Germinal center (tissue), 1 donor: ENCODE measurements around the gene NUDT17.
"Not testable (repeated sequence)": the region's sequence is repeated elsewhere in the genome, so short reads cannot be mapped to it uniquely, and the experiment has no call there.

Experiments
- DNase-seq: peaks from one replicate; pipeline ENCODE4 v3.0.0; 2012; ENCODE audit warnings: mixed read lengths, low spot score

Gene NUDT17

GRCh38 chr1:145845514-145846161 lies at the start of gene NUDT17:
Gene NUDT17 (plus strand): TSS chr1:145845630. CDS start chr1:145845641, 11 bp downstream.
- peak; percentile 88 for DNase-seq

GRCh38 chr1:145796753-145797152 lies 48.7 kb upstream of the NUDT17 start:
- no peak for DNase-seq

- no peak for DNase-seq
These were observed 45.6 kb upstream of the NUDT17 start for GRCh38 chr1:145799806-145800205.

GRCh38 chr1:145804235-145805045 lies 41.0 kb upstream of the NUDT17 start:
- no peak for DNase-seq

- no peak for DNase-seq
These were observed 40.4 kb upstream of the NUDT17 start for GRCh38 chr1:145805057-145805456.

- DNase-seq = no peak
These were observed 39.0 kb upstream of the NUDT17 start for GRCh38 chr1:145806408-145806807.

GRCh38 chr1:145806844-145807243 lies 38.6 kb upstream of the NUDT17 start:
- no peak for DNase-seq

- not testable (repeated sequence) for DNase-seq
These were observed 32.2 kb upstream of the NUDT17 start for GRCh38 chr1:145812977-145813810.

- not testable (repeated sequence) for DNase-seq
These were observed 27.3 kb upstream of the NUDT17 start for GRCh38 chr1:145818095-145818494.

GRCh38 chr1:145822779-145823331 lies 22.6 kb upstream of the NUDT17 start:
- not testable (repeated sequence) for DNase-seq

- DNase-seq = peak; percentile 91
These were observed 21.6 kb upstream of the NUDT17 start, which contains the start of the genes POLR3C and RNF115 for GRCh38 chr1:145823565-145824498. Gene POLR3C (plus strand): TSS chr1:145824200. CDS start chr1:145825777, 1,577 bp downstream. Gene RNF115 (minus strand): TSS chr1:145824095. CDS start chr1:145823873, 222 bp downstream.

GRCh38 chr1:145824499-145824842 lies 21.0 kb upstream of the NUDT17 start:
- no peak for DNase-seq

- DNase-seq = no peak
These were observed 19.4 kb upstream of the NUDT17 start for GRCh38 chr1:145826030-145826429.

- no peak for DNase-seq
These were observed 17.5 kb upstream of the NUDT17 start for GRCh38 chr1:145827966-145828365.

GRCh38 chr1:145828367-145829026 lies 16.9 kb upstream of the NUDT17 start:
- no peak for DNase-seq

- DNase-seq = not testable (repeated sequence)
These were observed 14.6 kb upstream of the NUDT17 start for GRCh38 chr1:145830810-145831209.

- no peak for DNase-seq
These were observed 7.8 kb upstream of the NUDT17 start for GRCh38 chr1:145837656-145838055.

GRCh38 chr1:145843031-145843430 lies 2.4 kb upstream of the NUDT17 start:
- DNase-seq = no peak

- DNase-seq = peak; percentile 88
These were observed 301 bp upstream of the NUDT17 start for GRCh38 chr1:145845144-145845513.

GRCh38 chr1:145846201-145846612 lies 777 bp downstream of the NUDT17 start:
- DNase-seq = peak; percentile 49
